H1 (cell line): ENCODE results near the gene CYBA. TPM values are rescaled to one million over a fixed set of nuclear protein-coding genes. Genes with fewer than 3 reads are reported as not detected.

Experiments used
- CTCF ChIA-PET: fragments of 300-600 bp; sonication (Branson Sonifier 250); formaldehyde crosslinking; loops from one replicate; lab custom pipeline; 2021; ENCODE audit not compliant: partially characterized antibody; lab: Charles Lee
- POLR2A ChIA-PET: fragments of 300-600 bp; sonication (Branson Sonifier 250); formaldehyde crosslinking; loops from one replicate; lab custom pipeline; 2021; ENCODE audit warnings: inconsistent platforms; ENCODE audit not compliant: partially characterized antibody; lab: Charles Lee
- DNase-seq, 2 experiments: peaks; one replicate each; pipeline versions ENCODE4 v3.0.0 to v3.0.0-alpha.2; 2010 to 2022; ENCODE audit warnings: low spot score in 2 of 2, low read depth in 1 of 2, mixed read lengths in 1 of 2
- FAIRE-seq: peaks from 2 replicates; lab custom pipeline; 2011; peaks lifted over from hg19 to GRCh38; lab: Jason Lieb, UNC
- H2AFZ ChIP-seq: 2 replicates; pipeline ENCODE4 v1.8.1; 2012; ENCODE audit warnings: low read length, inconsistent platforms
- H2AK5ac ChIP-seq: 2 replicates; pipeline ENCODE4 v1.6.1; 2013; ENCODE audit warnings: low read depth, low read length
- H2BK120ac ChIP-seq: replicated peaks from 2 replicates; pipeline ENCODE3; 2013; ENCODE audit warnings: low read depth, low read length, inconsistent platforms
- H2BK12ac ChIP-seq: 2 replicates; pipeline ENCODE4 v1.6.1; 2013; ENCODE audit warnings: low read depth, low read length
- H2BK15ac ChIP-seq: 2 replicates; pipeline ENCODE4 v1.6.1; 2013; ENCODE audit warnings: low read length
- H2BK20ac ChIP-seq: 2 replicates; pipeline ENCODE4 v1.6.1; 2013; ENCODE audit warnings: low read length
- H2BK5ac ChIP-seq: 2 replicates; pipeline ENCODE4 v1.6.1; 2013; ENCODE audit warnings: low read depth, low read length
- H3K14ac ChIP-seq: 2 replicates; pipeline ENCODE4 v1.6.1; 2013; ENCODE audit warnings: inconsistent platforms; ENCODE audit not compliant: insufficient read length
- H3K18ac ChIP-seq: 2 replicates; pipeline ENCODE4 v1.6.1; 2013; ENCODE audit warnings: low read length; ENCODE audit errors: extremely low read depth
- H3K23ac ChIP-seq: 2 replicates; pipeline ENCODE4 v1.6.1; 2013; ENCODE audit warnings: inconsistent platforms; ENCODE audit not compliant: insufficient read length
- H3K23me2 ChIP-seq: 2 replicates; pipeline ENCODE4 v1.6.1; 2013; ENCODE audit warnings: low read depth, low read length
- H3K27ac ChIP-seq: 2 replicates; pipeline ENCODE4 v1.6.1; 2011; ENCODE audit warnings: low read depth, low read length, inconsistent platforms
- H3K27me3 ChIP-seq, 4 experiments: replicated peaks in 1 of 4; 1 replicate in 1 of 4; 2 replicates in 3 of 4; pipeline versions ENCODE4 v1.6.1 to v1.8.1; 2011 to 2013; ENCODE audit warnings: low read length in 3 of 4, mild to moderate bottlenecking in 3 of 4, inconsistent platforms in 2 of 4, mixed read lengths in 2 of 4, moderate library complexity in 1 of 4; ENCODE audit not compliant: control insufficient read depth in 3 of 4, insufficient read depth in 3 of 4; ENCODE audit errors: extremely low read depth in 1 of 4
- H3K36me3 ChIP-seq, 4 experiments: 2 replicates each; pipeline versions ENCODE4 v1.6.1 to v1.8.1; 2011 to 2013; ENCODE audit warnings: mild to moderate bottlenecking in 4 of 4, low read length in 3 of 4, moderate library complexity in 2 of 4, control low read depth in 1 of 4, inconsistent platforms in 1 of 4; ENCODE audit not compliant: insufficient read depth in 4 of 4, control insufficient read depth in 2 of 4
- H3K4ac ChIP-seq: replicated peaks from 2 replicates; pipeline ENCODE3; 2013; ENCODE audit warnings: low read length, low read depth, mixed read lengths, inconsistent platforms; ENCODE audit not compliant: insufficient read length
- H3K4me1 ChIP-seq, 4 experiments: replicated peaks in 1 of 4; 1 replicate in 1 of 4; 2 replicates in 3 of 4; pipeline versions ENCODE4 v1.6.1 to v1.8.1; 2011 to 2013; ENCODE audit warnings: low read length in 3 of 4, inconsistent platforms in 2 of 4, mixed read lengths in 1 of 4; ENCODE audit not compliant: insufficient read depth in 4 of 4, control insufficient read depth in 3 of 4
- H3K4me2 ChIP-seq, 2 experiments: 2 replicates each; pipeline versions ENCODE4 v1.6.1 to v1.8.1; 2011 to 2013; ENCODE audit warnings: low read depth in 2 of 2, low read length in 2 of 2, control low read depth in 1 of 2, inconsistent platforms in 1 of 2, mild to moderate bottlenecking in 1 of 2; ENCODE audit not compliant: insufficient read depth in 1 of 2
- H3K4me3 ChIP-seq, 4 experiments: fragments of 200-600, 300-600 bp in 1 of 4; sonication (generic), shearing (Covaris generic), sonication (Bioruptor Twin) in 1 of 4; 2 replicates each; pipeline versions ENCODE4 v1.5.1 to v1.8.1; 2011 to 2016; ENCODE audit warnings: low read length in 4 of 4, low read depth in 3 of 4, control low read depth in 2 of 4, inconsistent platforms in 2 of 4, mild to moderate bottlenecking in 2 of 4, mixed read lengths in 1 of 4, moderate library complexity in 1 of 4; ENCODE audit not compliant: insufficient read depth in 2 of 4; ENCODE audit errors: extremely low read depth in 1 of 4
- H3K56ac ChIP-seq: replicated peaks from 2 replicates; pipeline ENCODE3; 2013; ENCODE audit warnings: low read depth, mild to moderate bottlenecking, mixed read lengths, low read length, inconsistent platforms; ENCODE audit not compliant: insufficient read length
- H3K79me1 ChIP-seq: 2 replicates; pipeline ENCODE4 v1.6.1; 2013; ENCODE audit warnings: low read depth, low read length, control low read depth
- H3K79me2 ChIP-seq, 2 experiments: 2 replicates each; pipeline versions ENCODE4 v1.6.1 to v1.8.1; 2012 to 2013; ENCODE audit warnings: low read length in 2 of 2, mild to moderate bottlenecking in 2 of 2, inconsistent platforms in 1 of 2; ENCODE audit not compliant: insufficient read depth in 2 of 2, control insufficient read depth in 1 of 2
- H3K9ac ChIP-seq, 4 experiments: replicated peaks in 1 of 4; 1 replicate in 1 of 4; 2 replicates in 3 of 4; pipeline versions ENCODE4 v1.6.1 to v1.8.1; 2011 to 2013; ENCODE audit warnings: low read depth in 3 of 4, low read length in 3 of 4, control low read depth in 2 of 4, mild to moderate bottlenecking in 2 of 4, moderate library complexity in 2 of 4, inconsistent platforms in 1 of 4; ENCODE audit errors: extremely low read depth in 1 of 4
- H3K9me3 ChIP-seq, 2 experiments: 2 replicates each; pipeline versions ENCODE4 v1.6.1 to v1.8.1; 2012 to 2013; ENCODE audit warnings: mild to moderate bottlenecking in 2 of 2, moderate library complexity in 2 of 2, control low read depth in 1 of 2, inconsistent platforms in 1 of 2, low read depth in 1 of 2, low read length in 1 of 2, mixed read lengths in 1 of 2; ENCODE audit not compliant: insufficient read depth in 2 of 2
- H4K20me1 ChIP-seq, 2 experiments: replicated peaks in 1 of 2; 2 replicates each; pipeline versions ENCODE3 to v1.8.1; 2011 to 2013; ENCODE audit warnings: inconsistent platforms in 2 of 2, low read length in 2 of 2, mild to moderate bottlenecking in 1 of 2; ENCODE audit not compliant: insufficient read depth in 2 of 2, control insufficient read depth in 1 of 2
- H4K5ac ChIP-seq: 2 replicates; pipeline ENCODE4 v1.6.1; 2013; ENCODE audit warnings: low read length, low read depth, mixed read lengths, inconsistent platforms; ENCODE audit not compliant: insufficient read length
- H4K8ac ChIP-seq: 2 replicates; pipeline ENCODE4 v1.8.0; 2013; ENCODE audit warnings: mild to moderate bottlenecking, moderate library complexity, low read length, inconsistent platforms; ENCODE audit not compliant: insufficient read depth; ENCODE audit errors: extremely low read depth
- H4K91ac ChIP-seq: replicated peaks from 2 replicates; pipeline ENCODE3; 2013; ENCODE audit warnings: low read length, mixed read lengths, inconsistent platforms; ENCODE audit not compliant: insufficient read length
- ATF2 ChIP-seq: IDR thresholded peaks from 2 replicates; pipeline ENCODE4 v1.6.1; 2012; ENCODE audit warnings: low read length, inconsistent platforms
- GABPA ChIP-seq: IDR thresholded peaks from 2 replicates; pipeline ENCODE4 v1.6.1; 2011; ENCODE audit warnings: mild to moderate bottlenecking, low read length, moderate library complexity, borderline replicate concordance; ENCODE audit not compliant: insufficient read depth
- HDAC6 ChIP-seq: IDR thresholded peaks from one replicate; pipeline ENCODE4 v1.7.1; 2012; ENCODE audit warnings: low read depth, mild to moderate bottlenecking, inconsistent platforms, low read length, moderate library complexity
- SIX5 ChIP-seq: IDR thresholded peaks from 2 replicates; pipeline ENCODE4 v1.6.1; 2011; ENCODE audit warnings: mild to moderate bottlenecking, low read depth, low read length
- SP4 ChIP-seq: IDR thresholded peaks from 2 replicates; pipeline ENCODE4 v1.6.1; 2012; ENCODE audit warnings: low read length, inconsistent platforms
- TCF12 ChIP-seq: IDR thresholded peaks from 2 replicates; pipeline ENCODE4 v1.6.1; 2011; ENCODE audit warnings: low read depth, mild to moderate bottlenecking, low read length
- TEAD4 ChIP-seq: IDR thresholded peaks from 2 replicates; pipeline ENCODE4 v1.6.1; 2012; ENCODE audit warnings: low read depth, low read length, inconsistent platforms, mixed read lengths
- WGBS, 2 experiments: shearing (Covaris generic) in 1 of 2; methylation state at CpG; one replicate each; pipeline versions ENCODE4 v1.1.6 to v1.1.7; 2013 to 2015; ENCODE audit warnings: low lambda C conversion rate in 2 of 2, mixed read lengths in 2 of 2, inconsistent platforms in 1 of 2, low coverage in 1 of 2, missing lambda C conversion rate in 1 of 2; ENCODE audit not compliant: insufficient replicate concordance in 2 of 2, insufficient coverage in 1 of 2, insufficient read length in 1 of 2; ENCODE audit errors: extremely low coverage in 1 of 2, missing lambda C conversion rate in 1 of 2; 5-methylcytosine and 5-hydroxymethylcytosine counted together
- polyA plus RNA-seq, 7 experiments: library from polyadenylated mRNA; depleted of rRNA in 3 of 7; stranded (reverse) in 5 of 7; unstranded in 2 of 7; fragments of >200 nt in 5 of 7; fragments of 200-250 nt in 2 of 7; gene quantifications; 1 replicate in 5 of 7; 2 replicates in 1 of 7; 4 replicates in 1 of 7; pipeline versions ENCODE4 v1.2.1 to v1.2.3, GENCODE V29; 2011 to 2013; ENCODE audit warnings: missing spikeins in 2 of 7, mixed read lengths in 2 of 7
- total RNA-seq: library from RNA; stranded (reverse); fragmentation: NEBNext Ultra II Directional; extraction: Animal tissue kit (Norgen Biotek cat#: 25700); gene quantifications from 2 replicates; pipeline ENCODE4 v1.2.1, GENCODE V29; 2021

CYBA gene
- total and polyA plus RNA-seq, 2 of the 8 experiments (the other 6 are each of a cell fraction or from before 2014, with no cell fraction given) = 136 to 254 TPM

- H2BK20ac ChIP-seq = no peak overlapping the region
- no peak overlapping the region for H3K27ac ChIP-seq
- peak overlapping the region; percentile 80 to 92 for H3K4me2 ChIP-seq
- H4K5ac ChIP-seq = no peak overlapping the region
- peaks cover 0 to 11% (median 7%) of the 10 kb centered on the region in 4 experiments; a peak in 5 of 7 replicates for H3K4me1 ChIP-seq
- peaks cover 0 to 7% (median 0%) of the 10 kb centered on the region in 4 experiments; a peak in 3 of 8 replicates for H3K36me3 ChIP-seq
- TF ChIP-seq TEAD4 (no peak), TCF12 (no peak), GABPA (no peak), ATF2 (no peak), SP4 (no peak), SIX5 (no peak), HDAC6 (no peak)
- H2BK120ac ChIP-seq = no peak overlapping the region
- H2AFZ ChIP-seq = no peak overlapping the region
- no peak overlapping the region for H3K4ac ChIP-seq
- H2BK15ac ChIP-seq = no peak overlapping the region
- no peak for FAIRE-seq
- ChIA-PET CTCF (interaction anchor here (0.6 to 2.5 kb wide), 7 partner anchors 10 to 50 kb away, joined by 3 to 13 read pairs (median 3); no protein-coding TSS in a partner anchor), POLR2A (interaction anchor here (0.7 to 4.9 kb wide), 10 partner anchors 10 to 79 kb away, joined by 3 to 35 read pairs (median 4); partner anchors contain the start of genes IL17C, MVD and ZC3H18)
- H2AK5ac ChIP-seq = no peak overlapping the region
- H3K9ac ChIP-seq = no peak overlapping the region; a peak in 1 of 7 replicates
- WGBS, 2 experiments = 83% methylated on average over 18 of the region's 20 CpGs; no CpG with 5 or more reads in 1 of the 2 experiments
- H4K8ac ChIP-seq = no peak overlapping the region; the same call in none of the 2 replicates
- peaks cover 2 to 13% of the 10 kb centered on the region in 2 experiments for H4K20me1 ChIP-seq
- H3K23me2 ChIP-seq = peaks cover 10% of the 10 kb centered on the region; the same call in 1 of the 2 replicates
- peaks cover 8% of the 10 kb centered on the region for H3K79me1 ChIP-seq
- no peaks in the 10 kb centered on the region; a peak in 1 of 4 replicates for H3K79me2 ChIP-seq
- H3K9me3 ChIP-seq = no peaks in the 10 kb centered on the region
- H3K14ac ChIP-seq = no peak overlapping the region
- H2BK5ac ChIP-seq = no peak overlapping the region
- H2BK12ac ChIP-seq = no peak overlapping the region
- peak overlapping the region; percentile 69 to 95 (median 78); a peak in 7 of 8 replicates for H3K4me3 ChIP-seq
- H3K27me3 ChIP-seq = no peaks in the 10 kb centered on the region
- peak overlapping the region; percentile 13 for H4K91ac ChIP-seq
- no peak overlapping the region for H3K18ac ChIP-seq
- DNase-seq = no peak
- H3K23ac ChIP-seq = no peak overlapping the region
- no peak overlapping the region for H3K56ac ChIP-seq
Measured at GRCh38 chr16:88649195-88649923, 1.5 kb downstream of the CYBA start.
